Parathyroid adenoma (tissue), 2 donors: ENCODE data around the gene DISC1.

Experiments used
- H2AFZ ChIP-seq: fragments of 300-600 bp; sonication (generic); one replicate; pipeline ENCODE4 v1.7.0; 2017; ENCODE audit warnings: antibody characterized with exemption, mild to moderate bottlenecking
- H3K27ac ChIP-seq: fragments of 300-600 bp; sonication (generic); one replicate; pipeline ENCODE4 v1.7.0; 2017
- H3K27me3 ChIP-seq: fragments of 300-600 bp; sonication (generic); one replicate; pipeline ENCODE4 v1.7.0; 2017; ENCODE audit warnings: low read length; ENCODE audit not compliant: control insufficient read depth, insufficient read depth
- H3K36me3 ChIP-seq: fragments of 300-600 bp; sonication (generic); one replicate; pipeline ENCODE4 v1.7.0; 2017; ENCODE audit warnings: low read length; ENCODE audit not compliant: control insufficient read depth, insufficient read depth
- H3K4me1 ChIP-seq: fragments of 300-600 bp; sonication (generic); one replicate; pipeline ENCODE4 v1.7.0; 2017; ENCODE audit warnings: control low read depth
- H3K4me2 ChIP-seq: fragments of 300-600 bp; sonication (generic); one replicate; pipeline ENCODE4 v1.7.0; 2017; ENCODE audit warnings: low read length
- H3K4me3 ChIP-seq: fragments of 300-600 bp; sonication (generic); one replicate; pipeline ENCODE4 v1.7.0; 2017; ENCODE audit warnings: low read depth, low read length
- H3K79me2 ChIP-seq: fragments of 300-600 bp; sonication (generic); one replicate; pipeline ENCODE4 v1.7.0; 2017; ENCODE audit warnings: control low read depth
- H3K9ac ChIP-seq: fragments of 300-600 bp; sonication (generic); one replicate; pipeline ENCODE4 v1.7.0; 2017; ENCODE audit warnings: mild to moderate bottlenecking
- H3K9me3 ChIP-seq: fragments of 300-600 bp; sonication (generic); one replicate; pipeline ENCODE4 v1.7.0; 2017; ENCODE audit warnings: low read length; ENCODE audit not compliant: control insufficient read depth
- TF ChIP-seq, protein P1 (sequence below): fragments of 300-600 bp; sonication (generic); IDR thresholded peaks from one replicate; pipeline ENCODE4 v1.7.0; 2017; ENCODE audit warnings: antibody characterized with exemption, mild to moderate bottlenecking
- donor health status: primary hyperparathyroidism.

Gene DISC1

DNA sequence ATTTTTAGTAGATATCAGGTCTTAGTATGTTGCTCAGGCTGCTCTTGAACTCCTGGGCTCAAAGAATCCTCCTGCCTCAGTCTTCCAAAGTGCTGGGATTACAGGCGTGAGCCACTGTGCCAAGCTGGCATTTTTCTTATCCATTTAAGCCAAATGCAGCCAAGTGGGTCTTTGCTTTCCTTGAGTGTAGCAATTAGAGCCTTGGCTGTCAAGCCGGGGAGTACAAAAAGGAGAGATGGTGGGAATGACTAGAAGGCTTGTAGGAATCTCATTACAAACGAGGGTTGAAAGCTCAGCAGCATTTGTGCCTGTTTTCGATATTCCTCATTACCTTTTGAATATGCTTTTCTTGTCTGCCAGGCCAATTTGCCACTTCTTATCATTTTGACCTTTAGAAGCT, 140.9 kb downstream of the DISC1 start:
- H3K79me2 ChIP-seq: no peaks in the 10 kb centered on the region
- no peak overlapping the region for H3K4me3 ChIP-seq
- no peak overlapping the region for H3K27ac ChIP-seq
- no peak overlapping the region for H3K9ac ChIP-seq
- TF ChIP-seq, protein P1, sequence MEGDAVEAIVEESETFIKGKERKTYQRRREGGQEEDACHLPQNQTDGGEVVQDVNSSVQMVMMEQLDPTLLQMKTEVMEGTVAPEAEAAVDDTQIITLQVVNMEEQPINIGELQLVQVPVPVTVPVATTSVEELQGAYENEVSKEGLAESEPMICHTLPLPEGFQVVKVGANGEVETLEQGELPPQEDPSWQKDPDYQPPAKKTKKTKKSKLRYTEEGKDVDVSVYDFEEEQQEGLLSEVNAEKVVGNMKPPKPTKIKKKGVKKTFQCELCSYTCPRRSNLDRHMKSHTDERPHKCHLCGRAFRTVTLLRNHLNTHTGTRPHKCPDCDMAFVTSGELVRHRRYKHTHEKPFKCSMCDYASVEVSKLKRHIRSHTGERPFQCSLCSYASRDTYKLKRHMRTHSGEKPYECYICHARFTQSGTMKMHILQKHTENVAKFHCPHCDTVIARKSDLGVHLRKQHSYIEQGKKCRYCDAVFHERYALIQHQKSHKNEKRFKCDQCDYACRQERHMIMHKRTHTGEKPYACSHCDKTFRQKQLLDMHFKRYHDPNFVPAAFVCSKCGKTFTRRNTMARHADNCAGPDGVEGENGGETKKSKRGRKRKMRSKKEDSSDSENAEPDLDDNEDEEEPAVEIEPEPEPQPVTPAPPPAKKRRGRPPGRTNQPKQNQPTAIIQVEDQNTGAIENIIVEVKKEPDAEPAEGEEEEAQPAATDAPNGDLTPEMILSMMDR: no peak
- H2AFZ ChIP-seq: no peak overlapping the region
- no peak overlapping the region for H3K4me2 ChIP-seq
- no peaks in the 10 kb centered on the region for H3K9me3 ChIP-seq
- no peaks in the 10 kb centered on the region for H3K4me1 ChIP-seq
- H3K27me3 ChIP-seq: no peaks in the 10 kb centered on the region
- H3K36me3 ChIP-seq: no peaks in the 10 kb centered on the region

DNA sequence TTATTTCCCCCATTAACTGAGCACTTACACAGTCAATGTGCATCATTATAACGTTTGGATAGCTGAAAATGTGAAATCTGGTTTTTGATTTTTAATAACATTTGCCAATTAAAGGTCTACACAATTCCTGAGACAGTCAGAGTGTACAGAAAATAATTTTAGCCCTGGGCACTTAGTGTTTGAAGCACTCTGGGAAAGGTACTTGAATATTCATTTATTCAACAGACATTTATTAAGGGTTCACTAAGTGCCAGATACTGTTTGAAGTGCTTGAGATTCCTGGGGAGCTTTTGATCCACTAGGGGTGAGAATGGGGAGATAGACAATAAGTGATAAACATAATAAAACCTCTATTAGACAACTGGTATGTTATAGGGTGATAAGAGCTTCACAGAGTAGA, 141.8 kb downstream of the DISC1 start:
- H3K4me3 ChIP-seq: no peak overlapping the region
- no peak overlapping the region for H2AFZ ChIP-seq
- H3K4me1 ChIP-seq: no peaks in the 10 kb centered on the region
- H3K79me2 ChIP-seq: no peaks in the 10 kb centered on the region
- no peaks in the 10 kb centered on the region for H3K27me3 ChIP-seq
- no peak overlapping the region for H3K27ac ChIP-seq
- H3K9me3 ChIP-seq: no peaks in the 10 kb centered on the region
- H3K4me2 ChIP-seq: no peak overlapping the region
- TF ChIP-seq, protein P1: no peak
- H3K36me3 ChIP-seq: no peaks in the 10 kb centered on the region
- H3K9ac ChIP-seq: no peak overlapping the region

DNA sequence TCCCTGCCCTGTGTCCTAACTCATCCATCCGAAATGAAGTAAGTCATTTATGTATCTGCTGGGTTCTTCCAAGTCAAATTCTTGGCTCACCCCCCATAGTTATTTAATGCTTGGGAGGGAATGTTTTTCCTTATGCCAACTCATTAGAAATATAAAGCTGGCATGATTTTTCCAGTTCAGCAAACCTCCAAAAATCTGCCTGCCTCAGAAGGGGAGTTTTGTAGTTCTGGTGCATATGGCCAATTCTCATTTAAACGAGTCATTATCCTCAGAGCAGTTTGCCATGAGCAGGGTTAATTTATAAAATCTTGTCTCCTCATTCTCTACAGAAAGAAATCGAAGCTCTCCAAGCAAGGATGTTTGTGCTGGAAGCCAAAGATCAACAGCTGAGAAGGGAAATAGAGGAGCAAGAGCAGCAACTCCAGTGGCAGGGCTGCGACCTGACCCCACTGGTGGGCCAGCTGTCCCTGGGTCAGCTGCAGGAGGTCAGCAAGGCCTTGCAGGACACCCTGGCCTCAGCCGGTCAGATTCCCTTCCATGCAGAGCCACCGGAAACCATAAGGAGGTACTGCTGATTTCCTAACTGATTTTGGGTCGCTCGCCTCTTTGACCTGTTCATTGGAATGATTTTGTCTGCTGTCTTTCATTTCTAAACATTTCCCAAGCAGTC, 144.1 kb downstream of the DISC1 start:
- Histone ChIP-seq H3K4me1 (no peaks in the 10 kb centered on the region), H3K9ac (no peak overlapping the region), H2AFZ (no peak overlapping the region), H3K27ac (no peak overlapping the region), H3K27me3 (no peaks in the 10 kb centered on the region), H3K9me3 (no peaks in the 10 kb centered on the region), H3K79me2 (no peaks in the 10 kb centered on the region), H3K36me3 (no peaks in the 10 kb centered on the region), H3K4me2 (no peak overlapping the region), H3K4me3 (no peak overlapping the region)
- TF ChIP-seq, protein P1: no peak

DNA sequence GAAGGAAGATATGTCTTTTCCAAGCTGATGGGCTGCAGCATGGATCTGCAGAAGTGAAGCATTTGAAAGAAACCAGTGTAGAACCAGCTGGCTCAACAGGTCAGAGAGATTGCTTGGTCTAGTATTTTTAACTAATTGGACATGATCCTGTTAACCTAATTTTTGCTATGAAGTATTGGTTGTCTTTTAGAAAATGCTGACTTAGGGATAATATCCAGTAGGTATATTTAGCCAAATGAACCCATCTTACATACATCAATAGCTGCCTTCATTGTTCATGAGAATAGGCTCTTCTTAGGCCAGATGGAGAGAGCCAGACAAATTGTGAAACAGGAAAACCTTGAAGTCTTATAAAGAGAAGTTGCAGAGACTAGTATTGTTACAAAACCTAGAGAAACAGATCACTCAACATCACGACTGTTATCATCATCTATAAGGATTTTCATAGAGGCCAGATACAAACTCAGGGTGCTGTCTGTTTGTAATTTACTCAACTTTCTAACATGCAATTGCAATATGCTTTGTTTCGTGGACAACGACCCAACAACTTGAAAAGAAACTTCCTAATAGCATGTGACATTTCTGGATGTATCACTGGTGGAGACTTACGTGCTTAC, 148.2 kb downstream of the DISC1 start:
- H3K27ac ChIP-seq: no peak overlapping the region
- H2AFZ ChIP-seq: no peak overlapping the region
- H3K4me1 ChIP-seq: peaks cover 13% of the 10 kb centered on the region
- H3K9me3 ChIP-seq: no peaks in the 10 kb centered on the region
- H3K4me2 ChIP-seq: no peak overlapping the region
- H3K79me2 ChIP-seq: no peaks in the 10 kb centered on the region
- TF ChIP-seq, protein P1: no peak
- H3K36me3 ChIP-seq: no peaks in the 10 kb centered on the region
- no peak overlapping the region for H3K4me3 ChIP-seq
- H3K9ac ChIP-seq: no peak overlapping the region
- H3K27me3 ChIP-seq: no peaks in the 10 kb centered on the region
